Caki2 (cell line): ENCODE data around the gene BCAP29. TPM values are rescaled to one million over a fixed set of nuclear protein-coding genes. Genes with fewer than 3 reads are reported as not detected.
A peak's percentile ranks its signal among the peaks of the same experiment; 100 is the strongest.
"Not testable (repeated sequence)": the region's sequence is repeated elsewhere in the genome, so short reads cannot be mapped to it uniquely, and the experiment has no call there.

Experiments
- DNase-seq: peaks from one replicate; pipeline ENCODE4 v3.0.0-alpha.2; 2015; ENCODE audit warnings: low read depth
- in situ Hi-C: cut with HindIII; loops from 2 replicates; pipeline ENCODE4 v1.10.0; 2016; ENCODE audit warnings: low sequenced_read_pairs, low pct_unique_long_range_greater_than_20kb, mixed read lengths
- total RNA-seq: library from RNA; depleted of rRNA; stranded (reverse); fragments of >200 nt; shearing (Covaris generic); gene quantifications from 2 replicates; pipeline ENCODE4 v1.2.3, GENCODE V29; 2014; ENCODE audit warnings: low replicate concordance; rRNA removed

The BCAP29 gene, protein sequence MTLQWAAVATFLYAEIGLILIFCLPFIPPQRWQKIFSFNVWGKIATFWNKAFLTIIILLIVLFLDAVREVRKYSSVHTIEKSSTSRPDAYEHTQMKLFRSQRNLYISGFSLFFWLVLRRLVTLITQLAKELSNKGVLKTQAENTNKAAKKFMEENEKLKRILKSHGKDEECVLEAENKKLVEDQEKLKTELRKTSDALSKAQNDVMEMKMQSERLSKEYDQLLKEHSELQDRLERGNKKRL
- total RNA-seq: 16.7 and 29.8 TPM in 2 replicates

DNA sequence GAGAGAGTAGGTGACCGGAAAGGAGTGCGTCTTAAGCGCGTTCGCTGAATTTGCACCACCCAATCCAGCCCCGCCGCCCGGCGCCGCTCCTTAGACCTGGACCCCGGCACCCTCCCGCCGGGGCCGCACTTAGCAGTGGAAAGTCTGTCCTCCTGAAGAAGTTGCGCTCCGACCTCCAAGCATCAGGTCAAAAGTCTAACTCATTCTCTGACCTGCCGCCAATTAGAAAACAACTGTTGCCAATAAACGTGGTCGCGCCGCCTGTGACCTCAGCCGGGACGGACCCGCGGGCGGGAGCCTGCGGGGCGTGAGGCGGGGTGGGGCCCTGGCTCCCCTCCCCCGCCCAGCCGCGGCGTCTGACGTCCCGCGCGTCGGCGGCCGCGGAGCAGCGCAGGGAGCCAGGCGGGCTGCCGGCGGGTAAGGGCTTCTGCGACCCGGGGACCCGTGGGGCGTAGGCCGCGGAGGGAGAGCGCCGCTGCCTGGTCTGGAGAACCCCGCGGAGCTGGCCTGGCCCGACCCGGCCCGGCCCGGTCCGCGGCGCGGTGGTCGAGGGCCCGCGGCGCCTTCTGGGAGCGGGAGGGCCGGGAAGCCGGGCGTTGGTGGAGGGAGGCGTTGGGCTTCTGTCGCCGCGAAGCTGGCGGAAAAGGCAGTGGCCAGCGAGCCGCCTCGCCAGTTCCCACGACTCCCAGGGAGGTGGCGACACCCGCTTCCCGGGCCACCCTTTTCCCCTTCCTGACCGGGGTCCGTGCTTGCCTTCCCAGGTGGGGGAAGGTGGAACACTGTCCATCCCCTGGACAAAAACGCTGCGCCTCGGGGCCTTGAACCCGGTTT lies at the start of gene BCAP29:
Gene BCAP29 (plus strand): TSS at position 362 of the 831 bp plus-strand sequence. CDS start 527 bp downstream, outside the sequence.
- DNase-seq: peak; percentile 84
- in situ Hi-C loops: no loop called here

DNA sequence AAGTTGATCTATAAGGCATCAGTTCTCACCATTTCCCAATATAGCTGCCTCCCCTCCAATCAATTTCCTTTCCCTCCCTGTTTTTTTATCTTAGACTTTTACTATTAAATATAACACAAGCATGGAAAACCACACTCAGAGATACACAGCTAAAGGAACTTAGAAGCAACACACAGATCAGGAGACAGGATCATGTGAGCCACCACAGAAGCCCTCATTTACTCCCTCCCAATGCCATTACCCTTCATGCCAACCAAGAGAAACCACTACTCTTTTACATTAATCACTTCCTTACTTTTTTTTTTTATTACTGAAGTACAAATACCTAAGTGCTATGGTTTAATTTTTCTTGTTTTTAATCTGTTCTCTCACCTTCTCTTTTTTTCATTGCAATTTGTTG lies 49.3 kb upstream of the BCAP29 start:
- in situ Hi-C loops: no loop called here
- no peak for DNase-seq

GRCh38 chr7:107534139-107534538 lies 45.9 kb upstream of the BCAP29 start:
- in situ Hi-C loops: no loop called here
- DNase-seq: no peak

DNA sequence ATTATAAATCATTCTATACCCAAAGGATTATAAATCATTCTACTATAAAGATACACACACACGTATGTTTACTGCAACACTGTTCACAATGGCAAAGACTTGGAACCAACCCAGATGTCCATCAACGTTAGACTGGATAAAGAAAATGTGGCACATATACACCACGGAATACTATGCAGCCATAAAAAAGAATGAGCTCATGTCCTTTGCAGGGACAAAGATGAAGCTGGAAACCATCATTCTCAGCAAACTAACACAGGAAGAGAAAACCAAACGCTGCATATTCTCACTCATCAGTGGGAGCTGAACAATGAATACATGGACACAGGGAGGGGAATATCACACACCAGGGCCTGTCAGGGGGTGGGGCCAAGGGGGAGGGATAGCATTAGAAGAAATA lies 42.8 kb upstream of the BCAP29 start:
- in situ Hi-C loops, DNase-seq: not testable (repeated sequence)

- no peak for DNase-seq
- in situ Hi-C loops: no loop called here
Measured at GRCh38 chr7:107538001-107538400, 42.0 kb upstream of the BCAP29 start.

- in situ Hi-C loops: no loop called here
- DNase-seq: no peak
Measured at GRCh38 chr7:107543338-107543993, 36.6 kb upstream of the BCAP29 start.

DNA sequence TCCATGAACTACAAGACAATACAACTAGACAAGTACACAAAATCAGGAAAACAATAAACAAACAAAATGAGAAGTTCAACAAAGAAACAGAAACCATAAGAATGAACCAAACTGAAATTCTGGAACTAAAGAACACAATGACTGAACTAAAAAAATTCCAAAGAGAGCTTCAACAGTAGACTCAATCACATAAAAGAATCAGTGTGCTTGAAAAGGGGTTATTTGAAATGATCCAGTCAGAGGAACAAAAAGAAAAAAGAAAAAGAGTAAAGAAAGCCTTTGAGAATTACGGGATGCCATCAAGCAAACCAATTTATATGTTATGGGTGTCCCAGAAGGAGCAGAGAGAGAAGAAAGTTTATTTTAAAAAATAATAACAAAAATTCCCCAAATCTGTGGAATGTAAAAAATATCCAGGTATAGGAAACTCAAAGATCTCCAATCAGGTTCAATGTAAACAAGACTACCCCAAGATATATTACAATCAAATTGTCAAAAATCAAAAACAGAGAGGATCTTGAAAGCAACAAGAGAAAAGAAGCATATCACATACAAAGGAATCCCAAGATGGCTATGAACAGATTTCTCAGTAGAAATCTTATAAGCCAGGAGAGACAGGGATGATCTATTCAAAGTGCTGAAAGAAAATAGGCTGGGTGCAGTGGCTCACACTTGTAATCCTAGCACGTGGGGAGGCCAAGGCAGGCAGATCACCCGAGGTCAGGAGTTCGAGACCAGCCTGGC lies 35.0 kb upstream of the BCAP29 start:
- DNase-seq: no peak
- in situ Hi-C loops: no loop called here

GRCh38 chr7:107551936-107552335 lies 28.1 kb upstream of the BCAP29 start:
- no peak for DNase-seq
- in situ Hi-C loops: no loop called here

DNA sequence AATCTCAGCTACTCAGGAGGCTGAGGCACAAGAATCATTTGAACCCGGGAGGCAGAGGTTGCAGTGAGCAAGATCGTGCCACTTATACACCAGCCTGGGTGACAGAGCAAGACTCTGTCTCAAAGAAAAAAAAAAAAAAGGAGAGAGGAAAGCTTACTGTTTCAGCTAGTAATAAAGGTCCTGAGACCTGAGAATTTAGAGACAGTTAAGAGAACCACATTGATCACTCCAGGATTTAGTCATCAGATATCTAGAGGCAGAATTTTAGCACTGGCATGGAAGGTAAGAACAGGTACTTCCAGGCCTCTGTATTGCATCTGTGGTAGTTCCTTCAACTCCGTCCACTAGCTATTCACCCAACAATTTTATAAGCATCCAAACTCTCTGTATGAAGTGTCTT lies 24.2 kb upstream of the BCAP29 start:
- in situ Hi-C loops: no loop called here
- no peak for DNase-seq

DNA sequence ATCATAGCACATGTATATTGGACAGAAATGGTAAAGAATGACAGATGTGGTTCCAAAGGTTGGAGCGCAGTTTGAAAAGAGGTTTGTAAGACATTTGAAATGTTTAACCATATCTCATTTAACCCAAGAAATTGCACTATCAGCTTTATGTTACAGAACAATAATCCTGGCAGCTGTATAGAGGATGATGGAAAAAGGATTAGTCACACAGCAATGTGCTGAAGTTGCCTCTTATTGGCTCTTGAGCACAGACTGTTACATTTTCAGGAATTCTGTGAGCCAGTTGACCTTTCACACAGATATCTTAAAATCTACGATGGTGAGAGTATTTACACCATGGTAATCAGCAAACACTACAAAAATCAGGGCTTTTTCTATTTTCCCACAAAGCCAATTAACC lies 20.2 kb upstream of the BCAP29 start:
- in situ Hi-C loops: no loop called here
- no peak for DNase-seq

DNA sequence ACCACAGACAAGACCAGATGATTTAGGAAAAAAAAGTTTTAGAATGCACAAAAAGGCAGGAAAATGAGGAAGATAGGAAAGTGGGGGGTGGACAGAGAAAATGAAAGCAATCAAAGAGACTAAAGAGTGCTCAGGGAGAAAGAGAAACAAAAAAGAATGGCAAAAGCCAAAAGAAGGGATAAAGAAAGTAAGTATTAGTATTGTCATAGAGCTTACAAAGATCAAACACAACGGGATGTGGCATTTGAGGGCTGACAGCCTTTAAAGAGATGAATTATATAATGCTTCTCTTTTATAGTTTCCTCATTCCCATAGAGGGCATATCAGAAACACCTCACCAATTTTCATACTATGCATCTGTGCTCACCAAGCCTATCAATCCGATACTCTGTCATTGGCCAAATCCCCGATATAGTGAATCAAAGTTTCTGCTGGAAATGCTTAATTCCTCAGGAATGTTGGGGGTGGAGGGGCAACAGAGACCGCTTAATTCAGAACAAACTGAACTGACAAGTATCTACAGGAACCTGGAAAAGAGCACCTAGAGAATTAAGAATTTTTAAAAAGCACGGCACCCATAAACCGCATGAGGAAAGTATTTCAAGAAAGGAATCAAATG lies 19.0 kb upstream of the BCAP29 start:
- in situ Hi-C loops: no loop called here
- DNase-seq: no peak

DNA sequence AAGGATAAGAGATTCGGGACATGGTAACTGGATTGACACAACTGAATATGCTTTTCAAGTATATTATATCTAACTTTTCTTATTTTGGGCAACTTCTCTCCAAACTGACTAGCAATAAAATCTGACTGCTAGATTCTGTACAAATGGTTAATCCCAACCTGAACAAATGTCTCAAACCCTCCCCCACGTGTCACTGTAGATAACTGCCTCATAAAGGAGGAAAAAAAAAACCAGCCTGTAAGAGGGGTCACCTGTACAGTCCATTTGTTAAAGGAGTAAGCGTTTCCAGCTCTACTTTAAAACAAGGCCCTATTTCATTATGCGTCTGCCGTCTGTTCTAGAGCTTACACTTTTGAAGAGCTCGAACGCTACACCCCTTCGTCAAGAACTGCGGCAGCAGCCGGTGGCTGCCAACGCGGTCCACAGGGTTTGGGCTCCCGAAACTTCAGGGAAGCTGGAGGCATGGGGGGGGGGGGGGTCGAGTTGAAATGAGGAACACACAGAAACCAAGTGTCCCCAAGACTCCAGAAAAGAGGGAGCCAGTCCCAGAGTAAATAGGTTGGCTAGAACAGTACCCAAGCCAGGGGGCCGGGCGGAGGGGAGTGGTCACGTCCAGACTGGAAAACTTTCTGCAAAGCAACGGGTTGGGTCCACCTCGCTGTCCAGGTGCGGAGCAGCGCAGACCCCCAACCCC lies 16.8 kb upstream of the BCAP29 start:
- peak; percentile 73 for DNase-seq

DNA sequence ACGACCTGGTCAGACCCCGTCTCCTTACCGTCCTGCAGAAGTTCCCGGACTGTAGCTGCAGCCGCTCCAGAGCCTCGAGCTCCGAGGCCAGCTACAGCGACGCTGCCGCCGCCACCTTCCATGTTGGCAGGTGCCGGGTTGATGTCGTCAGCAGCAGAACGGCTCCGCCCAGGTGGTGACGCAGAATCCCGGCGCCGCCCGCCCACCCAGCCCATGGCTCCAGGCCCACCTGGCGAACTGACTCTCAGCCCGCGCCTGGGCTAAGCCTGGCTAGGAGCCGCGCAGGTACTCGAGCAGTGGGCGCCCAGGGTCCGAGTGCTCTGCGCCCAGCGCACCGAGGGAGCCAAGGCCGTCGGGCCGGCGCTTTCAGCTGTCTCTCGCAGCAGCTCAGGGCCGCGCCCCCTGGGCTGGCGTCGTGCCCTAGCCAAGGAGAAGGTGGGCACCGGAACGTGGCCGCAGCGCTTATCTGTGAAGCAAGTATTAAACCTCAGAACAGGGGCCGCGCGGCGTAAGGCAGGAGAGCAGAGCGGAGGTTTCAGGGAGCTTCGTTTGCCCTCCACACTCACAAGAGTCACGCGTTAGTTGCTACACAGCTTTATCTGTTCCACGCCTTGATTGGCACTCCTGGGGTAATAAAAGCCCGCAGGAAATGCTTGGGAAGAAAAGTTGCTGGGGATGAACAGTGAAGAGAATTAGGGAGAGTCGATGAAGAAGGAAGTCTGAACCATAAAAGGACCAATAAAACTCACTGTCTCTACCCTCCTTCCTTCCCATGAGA lies 16.1 kb upstream of the BCAP29 start, which contains the start of the genes COG5 and DUS4L:
Gene COG5 (minus strand): TSS at position 146 of the 778 bp plus-strand sequence. CDS start 24 bp downstream, at position 122.
Gene DUS4L (plus strand): TSS at position 197 of the 778 bp plus-strand sequence. CDS start 3,100 bp downstream, outside the sequence.
- DNase-seq: peak; percentile 81
- in situ Hi-C loops: no loop called here

More for the DNA sequence above, 16.8 kb upstream of the BCAP29 start:
- in situ Hi-C loops: no loop called here

- in situ Hi-C loops: no loop called here
- peak; percentile 67 for DNase-seq
Measured at GRCh38 chr7:107564553-107565298, 15.3 kb upstream of the BCAP29 start.

GRCh38 chr7:107570298-107570697 lies 9.7 kb upstream of the BCAP29 start:
- no peak for DNase-seq
- in situ Hi-C loops: no loop called here

DNA sequence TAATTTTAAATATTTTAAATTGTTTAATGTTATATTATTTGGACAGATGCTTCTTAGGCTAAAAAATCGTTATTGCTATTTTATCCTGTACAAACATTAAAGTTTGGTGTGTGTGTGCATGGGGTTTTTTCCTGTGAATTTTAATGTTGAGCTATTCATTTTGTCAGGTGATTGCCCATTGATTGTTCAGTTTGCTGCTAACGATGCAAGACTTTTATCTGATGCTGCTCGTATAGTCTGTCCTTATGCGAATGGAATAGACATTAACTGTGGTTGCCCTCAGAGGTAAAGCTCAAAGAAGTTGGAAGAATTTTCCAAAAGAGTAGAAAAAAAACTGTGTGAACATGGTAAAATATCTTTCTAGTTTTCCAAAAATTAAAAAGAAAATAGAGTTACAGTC lies 6.5 kb upstream of the BCAP29 start:
- DNase-seq: no peak
- in situ Hi-C loops: no loop called here
